LHCN-M2 (cell line): ENCODE data around the gene ANK2. TPM values are rescaled to one million over a fixed set of nuclear protein-coding genes. Genes with fewer than 3 reads are reported as not detected.

Experiments
- DNase-seq: peaks from one replicate; pipeline ENCODE4 v3.0.0-alpha.2; 2012; ENCODE audit warnings: low read depth
- polyA plus RNA-seq: library from polyadenylated mRNA; unstranded; fragments of >200 nt; gene quantifications from one replicate; pipeline ENCODE4 v1.2.1, GENCODE V29; 2012; ENCODE audit warnings: missing spikeins
- total RNA-seq: library from RNA; depleted of rRNA; stranded (reverse); fragments of >200 nt; gene quantifications from 2 replicates; pipeline ENCODE4 v1.2.3, GENCODE V29; 2014; rRNA removed

ANK2 gene
- 16.2 and 19.5 TPM in 2 replicates for total RNA-seq
- polyA plus RNA-seq = 6.6 TPM

- DNase-seq = peak; percentile 64
Observed at GRCh38 chr4:113049421-113050370, at the start of gene ANK2. TSS of gene ANK2 (plus strand) at chr4:113049653. CDS start at chr4:113049729, 76 bp downstream.

GRCh38 chr4:113003841-113004240 is 45.6 kb upstream of the ANK2 start:
- peak; percentile 51 for DNase-seq

DNA sequence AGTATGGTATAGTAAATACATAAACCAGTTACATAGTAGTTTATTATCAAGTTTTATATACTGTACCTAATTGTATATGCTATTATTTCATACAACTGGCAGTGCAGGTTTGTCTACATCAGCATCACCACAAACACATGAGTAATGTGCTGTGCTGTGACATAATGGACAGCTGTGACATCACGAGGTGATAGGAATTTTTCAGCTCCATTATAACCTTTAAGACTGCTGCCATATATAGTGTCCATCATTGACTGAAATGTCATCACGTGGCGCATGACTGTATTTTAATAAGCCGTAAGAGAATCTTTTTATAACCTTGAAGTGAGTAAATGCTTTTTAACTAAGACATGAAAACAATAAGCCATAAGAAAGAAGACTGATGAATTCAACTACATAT is 44.8 kb upstream of the ANK2 start:
- no peak for DNase-seq

DNA sequence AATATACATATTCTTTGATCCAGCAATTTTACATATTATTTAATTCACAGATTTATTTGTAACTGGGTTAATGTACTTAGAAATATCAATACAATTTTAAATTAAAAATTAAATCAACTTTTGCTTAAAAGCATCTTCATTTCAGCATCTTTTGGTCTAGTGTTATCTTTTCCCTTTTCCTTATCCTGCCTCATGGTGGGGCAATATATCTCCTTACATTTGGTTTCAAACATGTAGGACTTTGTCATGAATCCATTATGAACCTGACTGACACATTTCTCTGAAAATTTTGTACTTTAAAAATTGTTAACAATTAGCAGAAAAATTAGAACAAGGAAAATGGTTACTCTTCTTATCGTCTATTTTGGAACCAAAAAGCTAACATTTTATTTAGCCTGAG is 42.8 kb upstream of the ANK2 start:
- DNase-seq = no peak

DNA sequence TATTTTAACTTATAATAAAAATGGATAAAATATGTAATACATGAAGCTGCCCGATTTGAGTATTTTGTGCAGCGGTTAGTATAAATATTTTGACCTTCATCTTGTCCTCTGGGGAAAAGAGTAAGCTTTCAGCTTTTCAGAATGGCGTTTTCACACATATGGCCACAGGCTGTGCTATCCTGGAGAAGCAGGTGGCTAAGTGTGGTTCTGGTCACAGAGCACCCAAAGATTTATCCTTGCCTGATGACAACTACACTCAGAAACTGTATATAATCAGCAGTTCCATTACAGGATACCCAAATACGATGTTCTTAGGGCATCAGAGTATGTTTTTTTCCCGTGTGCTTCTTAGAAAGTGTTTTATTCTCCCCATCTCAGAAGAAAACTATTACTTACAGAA is 42.3 kb upstream of the ANK2 start:
- no peak for DNase-seq

- DNase-seq = no peak
Observed at GRCh38 chr4:113008135-113008534, 41.3 kb upstream of the ANK2 start.

GRCh38 chr4:113008716-113009115 is 40.7 kb upstream of the ANK2 start:
- peak; percentile 80 for DNase-seq

- no peak for DNase-seq
Observed at GRCh38 chr4:113009461-113009860, 40.0 kb upstream of the ANK2 start.

DNA sequence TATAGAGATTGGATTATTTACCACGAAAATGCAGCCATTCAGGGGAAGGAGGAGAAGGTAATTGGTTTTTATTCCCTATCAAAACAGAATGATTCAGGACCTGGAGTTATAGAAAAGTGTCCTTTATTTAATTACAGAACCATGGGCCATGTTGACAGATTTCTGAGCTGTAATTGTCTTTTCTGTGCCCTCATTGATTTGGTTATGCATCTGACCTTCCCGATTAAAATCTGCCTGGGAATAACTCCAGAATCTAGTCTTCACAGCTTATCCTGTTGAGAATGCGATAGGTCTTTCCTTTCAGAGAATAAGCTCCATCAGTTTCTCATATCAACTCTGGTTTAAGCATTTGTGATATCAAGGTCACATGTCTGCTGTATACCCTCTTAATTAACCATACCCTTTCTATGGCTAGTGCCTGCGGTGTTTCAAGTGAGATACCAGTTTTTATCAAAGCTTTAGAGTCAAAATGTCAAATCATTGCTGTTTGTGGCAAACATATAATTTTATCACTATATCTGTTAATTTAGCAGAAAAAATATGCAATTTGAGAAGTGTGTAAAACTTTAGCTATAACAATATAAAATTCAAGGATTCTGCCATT is 37.2 kb upstream of the ANK2 start:
- DNase-seq = no peak

DNA sequence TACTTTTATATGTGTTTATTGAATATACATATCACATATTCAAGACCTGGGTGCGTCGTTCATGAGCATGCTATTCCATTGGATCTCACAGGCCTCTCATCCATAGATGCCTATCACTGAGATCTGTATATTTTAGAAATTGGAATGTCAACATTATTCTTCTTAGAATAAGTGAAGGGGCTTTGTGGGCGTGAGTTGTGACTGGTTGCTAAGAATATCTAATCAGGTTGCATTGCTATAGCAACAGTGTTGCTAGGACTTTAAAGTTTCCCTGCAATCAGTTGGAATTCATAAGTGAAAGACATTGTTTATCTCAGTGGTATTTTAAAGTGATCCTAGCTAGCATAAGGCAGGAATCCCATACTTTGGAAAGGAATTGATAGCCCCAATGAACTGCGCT is 36.7 kb upstream of the ANK2 start:
- DNase-seq = no peak

GRCh38 chr4:113013751-113014150 is 35.7 kb upstream of the ANK2 start:
- DNase-seq = no peak

- no peak for DNase-seq
Observed at GRCh38 chr4:113016377-113016776, 33.1 kb upstream of the ANK2 start.

DNA sequence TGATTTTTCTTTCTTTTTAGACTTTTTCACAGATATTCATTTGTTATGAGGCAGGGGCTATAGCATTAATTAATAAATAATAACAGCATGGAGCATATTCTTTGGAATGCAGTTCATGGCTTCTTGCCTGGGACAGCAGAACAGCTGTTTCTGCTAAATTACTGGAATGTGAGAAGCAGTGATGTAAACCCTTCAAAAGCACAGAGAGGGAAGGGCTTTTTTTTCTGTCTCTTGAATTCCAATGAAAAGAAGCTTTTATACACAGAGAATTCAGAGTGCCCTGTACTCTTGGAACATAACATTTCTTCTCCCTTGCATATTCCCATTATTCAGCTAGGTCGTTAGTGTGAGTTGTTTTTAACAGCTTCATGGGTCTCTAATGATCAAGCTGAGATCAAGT is 28.5 kb upstream of the ANK2 start:
- peak; percentile 75 for DNase-seq

- DNase-seq = no peak
Observed at GRCh38 chr4:113024388-113024787, 25.1 kb upstream of the ANK2 start.

DNA sequence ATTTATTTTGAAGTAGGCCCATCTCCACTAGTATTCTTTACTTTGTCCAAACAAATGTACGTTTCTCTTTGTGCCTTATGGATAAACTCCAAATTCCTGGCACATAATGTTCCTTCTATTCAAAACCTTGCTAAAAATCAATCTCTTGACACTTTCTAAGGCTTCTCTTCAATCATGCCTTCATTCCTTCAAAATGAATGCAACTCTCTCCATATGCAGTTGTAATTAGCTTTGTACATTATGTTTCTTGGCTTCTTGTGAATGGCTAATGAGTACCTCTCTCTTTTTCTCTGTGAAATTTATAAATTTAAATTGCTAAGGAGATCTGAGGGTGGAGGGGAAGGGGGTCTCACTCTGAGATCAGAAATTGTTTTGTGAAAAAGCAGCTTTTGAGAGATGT is 24.0 kb upstream of the ANK2 start:
- no peak for DNase-seq

DNA sequence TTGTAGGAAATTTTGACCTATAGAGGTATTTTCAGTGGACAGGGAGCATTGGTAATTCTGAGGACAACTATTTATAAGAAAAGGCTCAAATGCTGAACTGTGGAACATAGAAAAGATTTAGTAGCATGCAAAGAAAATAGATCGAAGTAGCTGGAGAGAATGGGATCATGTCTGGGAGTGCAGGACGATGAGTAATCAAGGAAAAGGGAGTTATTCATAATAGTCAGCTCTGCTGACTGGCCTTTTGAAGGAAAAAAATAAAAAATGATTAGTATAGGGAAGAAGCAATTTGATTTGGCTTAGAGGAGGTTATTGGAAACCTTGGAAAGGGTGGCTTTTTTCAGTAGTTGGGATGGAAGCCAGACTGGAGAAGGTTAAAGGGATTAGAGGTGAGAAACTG is 22.9 kb upstream of the ANK2 start:
- peak; percentile 60 for DNase-seq

DNA sequence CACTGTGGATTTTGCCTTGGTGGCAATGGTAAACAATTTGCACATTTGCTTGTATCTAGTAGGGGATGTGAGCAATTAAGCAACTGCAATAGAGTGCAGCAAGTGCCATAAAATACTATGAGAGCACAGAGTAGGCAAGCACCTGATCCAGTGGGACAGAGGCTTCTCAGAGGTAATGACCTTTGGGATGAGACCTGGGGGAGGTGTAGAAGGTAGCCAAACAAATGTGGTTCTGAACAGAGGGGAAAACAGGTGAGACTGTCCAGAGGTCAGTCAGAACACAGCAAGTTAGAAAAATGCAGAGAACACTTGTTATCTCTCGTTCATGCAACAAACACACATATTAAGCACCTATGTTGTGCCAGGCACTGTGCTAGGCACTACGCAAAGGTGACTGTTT is 21.4 kb upstream of the ANK2 start:
- DNase-seq = no peak

GRCh38 chr4:113031212-113031611 is 18.2 kb upstream of the ANK2 start:
- no peak for DNase-seq

DNA sequence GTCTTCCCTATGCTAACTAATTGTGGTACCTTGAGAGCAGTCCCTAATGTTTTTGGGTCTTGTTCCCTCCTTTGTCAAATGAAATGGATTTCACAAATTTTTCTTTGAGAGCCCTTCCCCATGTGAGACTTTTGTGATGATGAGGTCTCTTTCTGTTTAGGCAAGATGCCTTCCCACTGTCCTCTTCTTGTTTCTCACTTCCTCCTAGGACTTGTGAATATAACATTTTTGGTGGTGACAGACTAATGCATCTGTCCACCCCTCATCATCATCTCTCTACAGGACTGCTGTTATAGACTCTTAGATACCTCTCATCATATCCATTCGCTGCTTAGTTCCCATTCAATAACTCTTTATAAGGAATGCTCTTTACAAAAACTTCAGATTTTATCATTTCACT is 8.7 kb upstream of the ANK2 start:
- no peak for DNase-seq

- DNase-seq = no peak
Observed at GRCh38 chr4:113042502-113042901, 7.0 kb upstream of the ANK2 start.

DNA sequence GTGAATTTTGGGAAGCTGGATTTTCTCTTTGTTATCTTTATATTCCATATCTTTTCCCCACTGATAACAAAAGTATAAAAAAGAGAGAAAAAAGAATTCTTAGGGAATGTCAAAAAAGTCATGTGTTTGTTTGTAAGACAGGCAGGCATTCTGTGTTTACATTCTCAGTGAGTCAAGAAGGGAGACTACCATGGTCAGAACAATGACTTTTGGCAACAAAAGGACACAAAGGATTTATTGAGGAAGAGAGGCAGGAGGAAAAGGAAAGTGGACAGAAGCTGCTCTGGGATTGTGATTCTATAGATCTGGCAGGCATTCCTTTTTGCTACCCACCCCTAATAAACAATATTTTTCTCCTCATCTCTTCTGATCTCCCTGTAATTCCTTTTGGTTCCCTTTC is 5.9 kb upstream of the ANK2 start:
- DNase-seq = no peak

- DNase-seq = no peak
Observed at GRCh38 chr4:113050371-113050755, 910 bp downstream of the ANK2 start.

- DNase-seq = no peak
Observed at GRCh38 chr4:113050837-113051236, 1.4 kb downstream of the ANK2 start.
